HG02970 (cell line): Measurements from ENCODE around the gene ATG4B.
A peak's percentile ranks its signal among the peaks of the same experiment; 100 is the strongest.
"Not testable (repeated sequence)": the region's sequence is repeated elsewhere in the genome, so short reads cannot be mapped to it uniquely, and the experiment has no call there.

Experiments used
- ATAC-seq: cut with Tn5 transposase; IDR thresholded peaks from one replicate; pipeline ENCODE4 v1.9.1; 2021; ENCODE audit warnings: mild to moderate bottlenecking, moderate library complexity, moderate number of reproducible peaks; ENCODE audit not compliant: unreplicated experiment, low FRiP score

The ATG4B gene

GRCh38 chr2:241637018-241637794 is at the start of gene ATG4B, which contains the start of gene THAP4:
Gene ATG4B (plus strand): TSS chr2:241637693. CDS start chr2:241637715, 22 bp downstream.
Gene THAP4 (minus strand): TSS chr2:241637158. CDS start chr2:241637017, 141 bp downstream.
- ATAC-seq = peak; percentile 66

GRCh38 chr2:241589863-241590262 is 47.6 kb upstream of the ATG4B start:
- ATAC-seq = not testable (repeated sequence)

- not testable (repeated sequence) for ATAC-seq
These were observed 46.7 kb upstream of the ATG4B start for GRCh38 chr2:241590496-241591455.

- ATAC-seq = no peak
These were observed 45.2 kb upstream of the ATG4B start for GRCh38 chr2:241592126-241592845.

GRCh38 chr2:241593271-241593670 is 44.2 kb upstream of the ATG4B start:
- ATAC-seq = no peak

GRCh38 chr2:241595600-241596140 is 41.8 kb upstream of the ATG4B start:
- ATAC-seq = no peak

GRCh38 chr2:241597561-241597960 is 39.9 kb upstream of the ATG4B start:
- ATAC-seq = no peak

GRCh38 chr2:241598061-241598460 is 39.4 kb upstream of the ATG4B start:
- no peak for ATAC-seq

- no peak for ATAC-seq
These were observed 39.0 kb upstream of the ATG4B start for GRCh38 chr2:241598487-241598886.

GRCh38 chr2:241599615-241600014 is 37.9 kb upstream of the ATG4B start:
- ATAC-seq = no peak

GRCh38 chr2:241601841-241602240 is 35.7 kb upstream of the ATG4B start:
- ATAC-seq = no peak

GRCh38 chr2:241602720-241603119 is 34.8 kb upstream of the ATG4B start:
- ATAC-seq = no peak

GRCh38 chr2:241603686-241604085 is 33.8 kb upstream of the ATG4B start:
- ATAC-seq = no peak

- no peak for ATAC-seq
These were observed 31.3 kb upstream of the ATG4B start for GRCh38 chr2:241606186-241606585.

GRCh38 chr2:241607162-241607885 is 30.2 kb upstream of the ATG4B start:
- no peak for ATAC-seq

- ATAC-seq = no peak
These were observed 28.6 kb upstream of the ATG4B start for GRCh38 chr2:241608881-241609280.

- peak; percentile 85 for ATAC-seq
These were observed 27.4 kb upstream of the ATG4B start for GRCh38 chr2:241609859-241610793.

- no peak for ATAC-seq
These were observed 26.4 kb upstream of the ATG4B start for GRCh38 chr2:241611062-241611461.
